Liver (tissue), 9 donors: Measurements from ENCODE around the gene SERPIND1. TPM values are rescaled to one million over a fixed set of nuclear protein-coding genes. Genes with fewer than 3 reads are reported as not detected.

ENCODE experiments used
- DNase-seq: peaks from one replicate; pipeline ENCODE4 v3.0.0-alpha.2; 2017; ENCODE audit warnings: low spot score
- H3K27ac ChIP-seq, 2 donors: one replicate each; pipeline ENCODE4 v1.7.0; 2013; ENCODE audit warnings: inconsistent platforms in 2 of 2, low read length in 2 of 2, control low read depth in 1 of 2, low read depth in 1 of 2, mild to moderate bottlenecking in 1 of 2
- H3K27me3 ChIP-seq, 4 donors: one replicate each; pipeline versions ENCODE4 v1.6.1 to v1.7.0; 2013; ENCODE audit warnings: low read length in 3 of 4, inconsistent platforms in 1 of 4, mild to moderate bottlenecking in 1 of 4, moderate library complexity in 1 of 4; ENCODE audit not compliant: control insufficient read depth in 4 of 4, insufficient read depth in 4 of 4
- H3K36me3 ChIP-seq, 4 donors: one replicate each; pipeline versions ENCODE4 v1.6.1 to v1.7.0; 2013; ENCODE audit warnings: low read length in 3 of 4, mild to moderate bottlenecking in 3 of 4, low read depth in 1 of 4, moderate library complexity in 1 of 4; ENCODE audit not compliant: control insufficient read depth in 4 of 4, insufficient read depth in 3 of 4
- H3K4me1 ChIP-seq, 4 donors: one replicate each; pipeline versions ENCODE4 v1.6.1 to v1.7.0; 2013; ENCODE audit warnings: low read length in 3 of 4, mild to moderate bottlenecking in 3 of 4, moderate library complexity in 1 of 4; ENCODE audit not compliant: control insufficient read depth in 4 of 4, insufficient read depth in 4 of 4
- H3K4me3 ChIP-seq, 3 donors: one replicate each; pipeline versions ENCODE4 v1.6.1 to v1.7.0; 2013; ENCODE audit warnings: low read length in 3 of 3, control low read depth in 1 of 3, low read depth in 1 of 3, mild to moderate bottlenecking in 1 of 3
- H3K9ac ChIP-seq, 2 donors: one replicate each; pipeline ENCODE4 v1.7.0; 2013; ENCODE audit warnings: low read length in 2 of 2, mild to moderate bottlenecking in 2 of 2, moderate library complexity in 2 of 2, control low read depth in 1 of 2, low read depth in 1 of 2
- H3K9me3 ChIP-seq, 4 donors: one replicate each; pipeline versions ENCODE4 v1.6.1 to v1.7.0; 2013; ENCODE audit warnings: low read length in 3 of 4; ENCODE audit not compliant: control insufficient read depth in 4 of 4
- ATF3 ChIP-seq: IDR thresholded peaks from 2 replicates; pipeline ENCODE4 v1.6.1; 2016; ENCODE audit warnings: antibody characterized with exemption
- EGR1 ChIP-seq, 2 donors: IDR thresholded peaks; 2 replicates each; pipeline ENCODE4 v1.6.1; 2016 to 2018; ENCODE audit warnings: antibody characterized with exemption in 2 of 2, low read depth in 2 of 2
- FOXA1 ChIP-seq: IDR thresholded peaks from 2 replicates; pipeline ENCODE4 v1.6.1; 2016; ENCODE audit warnings: antibody characterized with exemption
- FOXA2 ChIP-seq: IDR thresholded peaks from 2 replicates; pipeline ENCODE4 v1.6.1; 2016; ENCODE audit warnings: antibody characterized with exemption
- GABPA ChIP-seq, 2 donors: IDR thresholded peaks in 1 of 2; conservative IDR thresholded peaks in 1 of 2; 2 replicates each; pipeline ENCODE4 v1.6.1; 2016; ENCODE audit warnings: antibody characterized with exemption in 2 of 2, mild to moderate bottlenecking in 1 of 2, moderate library complexity in 1 of 2
- HNF4G ChIP-seq: IDR thresholded peaks from 2 replicates; pipeline ENCODE4 v1.6.1; 2016; ENCODE audit warnings: antibody characterized with exemption
- JUND ChIP-seq, 2 donors: IDR thresholded peaks; 2 replicates each; pipeline ENCODE4 v1.6.1; 2016; ENCODE audit warnings: antibody characterized with exemption in 2 of 2
- MAX ChIP-seq: IDR thresholded peaks from 2 replicates; pipeline ENCODE4 v1.6.1; 2016; ENCODE audit warnings: antibody characterized with exemption
- NR2F2 ChIP-seq: IDR thresholded peaks from 2 replicates; pipeline ENCODE4 v1.6.1; 2016; ENCODE audit warnings: antibody characterized with exemption
- RAD21 ChIP-seq, 2 donors: IDR thresholded peaks; 2 replicates each; pipeline ENCODE4 v1.6.1; 2016; ENCODE audit warnings: antibody characterized with exemption in 2 of 2, mild to moderate bottlenecking in 2 of 2
- REST ChIP-seq: IDR thresholded peaks from 2 replicates; pipeline ENCODE4 v1.6.1; 2016; ENCODE audit warnings: antibody characterized with exemption, mild to moderate bottlenecking
- RXRA ChIP-seq, 2 donors: IDR thresholded peaks; 2 replicates each; pipeline ENCODE4 v1.6.1; 2017 to 2018; ENCODE audit warnings: antibody characterized with exemption in 2 of 2, mild to moderate bottlenecking in 1 of 2
- SP1 ChIP-seq: IDR thresholded peaks from 2 replicates; pipeline ENCODE4 v1.6.1; 2018; ENCODE audit warnings: antibody characterized with exemption, mild to moderate bottlenecking
- TAF1 ChIP-seq: conservative IDR thresholded peaks from 2 replicates; pipeline ENCODE4 v1.6.1; 2016; ENCODE audit warnings: antibody characterized with exemption, mild to moderate bottlenecking
- YY1 ChIP-seq: IDR thresholded peaks from 2 replicates; pipeline ENCODE4 v1.6.1; 2016; ENCODE audit warnings: antibody characterized with exemption, mild to moderate bottlenecking
- ZBTB33 ChIP-seq: IDR thresholded peaks from 2 replicates; pipeline ENCODE4 v1.6.1; 2016; ENCODE audit warnings: antibody characterized with exemption
- WGBS: extraction: QIAGEN DNeasy Blood & Tissue Kit; methylation state at CpG from one replicate; pipeline ENCODE4 v1.1.7; 2013; 5-methylcytosine and 5-hydroxymethylcytosine counted together
- polyA plus RNA-seq, 2 donors: library from polyadenylated mRNA; stranded (reverse) in 1 of 2; unstranded in 1 of 2; fragments of 200-250 nt in 1 of 2; fragments of >200 nt in 1 of 2; fragmentation: Nextera tagmentation in 1 of 2; extraction: Ambion mirVana in 1 of 2; gene quantifications; one replicate each; pipeline versions ENCODE4 v1.2.1 to v1.2.3, GENCODE V29; 2013 to 2015
- total RNA-seq, 2 donors: library from RNA; depleted of rRNA; stranded (reverse); fragments of >200 nt; gene quantifications; one replicate each; pipeline ENCODE4 v1.2.3, GENCODE V29; 2014
- donor health status: healthy.
- donor health status: healthy.
- donor health status: healthy.
- donor health status: healthy.
- donor health status: healthy.

SERPIND1 gene
- total and polyA plus RNA-seq, 4 donors, result 117 to 176 (median 170) TPM

- peaks cover 0 to 35% (median 23%) of the 10 kb centered on the region in 4 donors for H3K36me3 ChIP-seq
- no peak overlapping the region for H3K9ac ChIP-seq
- no peaks in the 10 kb centered on the region for H3K27me3 ChIP-seq
- TF ChIP-seq FOXA1 (no peak), RAD21 (IDR thresholded peaks at IDR 0.05) (no peak), YY1 (no peak), TAF1 (no peak), REST (no peak), HNF4G (no peak), SP1 (no peak), GABPA (IDR thresholded peaks at IDR 0.05 in 1 of 2, conservative IDR thresholded peaks at IDR 0.05 in 1 of 2) (no peak), ATF3 (no peak), ZBTB33 (no peak), MAX (no peak), JUND (IDR thresholded peaks at IDR 0.05) (no peak), RXRA (IDR thresholded peaks at IDR 0.05) (no peak), FOXA2 (no peak), NR2F2 (no peak), EGR1 (IDR thresholded peaks at IDR 0.05; ENCODE audit: low read depth in 2 of 2) (no peak)
- no peak overlapping the region for H3K27ac ChIP-seq
- no peaks in the 10 kb centered on the region for H3K9me3 ChIP-seq
- H3K4me3 ChIP-seq, result no peak overlapping the region
- H3K4me1 ChIP-seq, result no peaks in the 10 kb centered on the region
- whole genome bisulfite sequencing, result 92% methylated on average over 2 of the region's 2 CpGs
- DNase-seq, result no peak
Measured at GRCh38 chr22:20761536-20761935, 12.4 kb upstream of the SERPIND1 start.

GRCh38 chr22:20762233-20762796, 11.6 kb upstream of the SERPIND1 start:
- Histone ChIP-seq H3K36me3 (peaks cover 0 to 35% (median 23%) of the 10 kb centered on the region in 4 donors), H3K4me3 (no peak overlapping the region), H3K27ac (no peak overlapping the region), H3K4me1 (no peaks in the 10 kb centered on the region), H3K9ac (no peak overlapping the region), H3K27me3 (no peaks in the 10 kb centered on the region), H3K9me3 (no peaks in the 10 kb centered on the region)
- DNase-seq, result no peak
- TF ChIP-seq JUND (IDR thresholded peaks at IDR 0.05), result no peak
- WGBS, result 96% methylated on average over 7 of the region's 7 CpGs
